ENCODE data around the gene HRH3. TPM values are rescaled to one million over a fixed set of nuclear protein-coding genes. Genes with fewer than 3 reads are reported as not detected.

Gene HRH3
- total RNA-seq, 1 experiment from 2014 or later: not detected

DNA sequence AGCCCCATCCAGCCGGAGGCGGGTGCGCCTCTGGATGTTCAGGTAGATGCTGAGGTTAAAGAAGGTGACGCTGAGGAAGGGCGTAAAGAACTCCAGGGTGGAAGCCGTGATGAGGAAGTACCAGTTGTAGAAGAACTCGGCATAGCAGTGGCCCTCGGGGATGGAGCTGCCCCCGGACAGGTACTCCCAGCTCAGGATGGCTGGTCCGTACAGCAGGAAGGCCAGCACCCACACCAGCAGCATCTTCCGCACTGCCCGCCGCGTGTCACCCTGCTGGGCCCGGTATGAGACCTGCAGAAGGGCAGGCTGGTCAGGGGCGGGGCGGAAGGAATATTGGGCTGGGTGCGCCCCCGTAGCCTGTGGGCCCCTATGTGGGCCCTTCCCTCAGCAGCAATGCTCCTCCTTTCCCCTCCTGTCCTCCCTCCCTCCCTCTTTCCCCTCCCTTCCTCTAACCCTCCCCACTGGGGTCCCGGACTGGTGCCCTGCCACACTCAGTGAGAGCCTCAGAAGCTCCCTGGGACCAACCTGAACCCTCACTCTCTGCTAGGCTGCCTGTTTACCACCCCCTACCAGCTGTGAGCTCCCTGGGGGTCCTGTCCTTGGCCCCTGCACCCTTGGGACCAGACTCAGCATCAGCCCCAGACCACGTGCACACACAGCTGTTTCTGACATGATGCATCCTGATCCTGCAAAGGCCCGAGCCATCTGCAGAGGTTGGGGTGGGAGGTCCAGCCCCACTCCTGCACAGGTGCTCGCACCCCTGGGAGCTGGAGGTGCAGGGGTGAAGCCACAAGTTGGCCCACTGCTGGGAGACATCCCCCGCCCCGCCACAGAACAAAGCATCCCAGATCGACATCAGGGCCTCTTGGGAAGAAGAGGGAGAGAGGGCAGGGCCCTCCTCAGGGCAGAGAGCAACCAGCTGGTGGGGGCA, 3.2 kb downstream of the HRH3 start:
- no peaks in the 10 kb centered on the region for H3K36me3 Mint-ChIP-seq (ENCODE audit: insufficient read depth, unreplicated experiment)
- H3K27ac Mint-ChIP-seq (ENCODE audit: unreplicated experiment): no peak overlapping the region
- Histone ChIP-seq H3K4me1 (peaks cover 26% of the 10 kb centered on the region), H3K9me3 (no peaks in the 10 kb centered on the region), H3K27me3 (replicated peaks; ENCODE audit: control insufficient read depth, insufficient read depth, low read length) (peaks cover 28% of the 10 kb centered on the region), H3K36me3 (ENCODE audit: control insufficient read depth, insufficient read depth, low read length) (no peaks in the 10 kb centered on the region), H3K4me3 (ENCODE audit: low read depth, low read length) (no peak overlapping the region)
- H3K4me1 Mint-ChIP-seq (ENCODE audit: low read depth, unreplicated experiment): no peaks in the 10 kb centered on the region
- no peak for DNase-seq
- no TSS peak for BruUV-seq (replicated peaks)
- H3K4me3 Mint-ChIP-seq (ENCODE audit: unreplicated experiment): no peak overlapping the region
- TF ChIP-seq, protein P1, sequence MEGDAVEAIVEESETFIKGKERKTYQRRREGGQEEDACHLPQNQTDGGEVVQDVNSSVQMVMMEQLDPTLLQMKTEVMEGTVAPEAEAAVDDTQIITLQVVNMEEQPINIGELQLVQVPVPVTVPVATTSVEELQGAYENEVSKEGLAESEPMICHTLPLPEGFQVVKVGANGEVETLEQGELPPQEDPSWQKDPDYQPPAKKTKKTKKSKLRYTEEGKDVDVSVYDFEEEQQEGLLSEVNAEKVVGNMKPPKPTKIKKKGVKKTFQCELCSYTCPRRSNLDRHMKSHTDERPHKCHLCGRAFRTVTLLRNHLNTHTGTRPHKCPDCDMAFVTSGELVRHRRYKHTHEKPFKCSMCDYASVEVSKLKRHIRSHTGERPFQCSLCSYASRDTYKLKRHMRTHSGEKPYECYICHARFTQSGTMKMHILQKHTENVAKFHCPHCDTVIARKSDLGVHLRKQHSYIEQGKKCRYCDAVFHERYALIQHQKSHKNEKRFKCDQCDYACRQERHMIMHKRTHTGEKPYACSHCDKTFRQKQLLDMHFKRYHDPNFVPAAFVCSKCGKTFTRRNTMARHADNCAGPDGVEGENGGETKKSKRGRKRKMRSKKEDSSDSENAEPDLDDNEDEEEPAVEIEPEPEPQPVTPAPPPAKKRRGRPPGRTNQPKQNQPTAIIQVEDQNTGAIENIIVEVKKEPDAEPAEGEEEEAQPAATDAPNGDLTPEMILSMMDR (IDR thresholded peaks at IDR 0.05; ENCODE audit: insufficient read depth in 1 of 2, low read depth in 1 of 2, low read length in 1 of 2, severe bottlenecking in 1 of 2, unreplicated experiment in 1 of 2): no peak
- no peaks in the 10 kb centered on the region for H3K9me3 Mint-ChIP-seq (ENCODE audit: unreplicated experiment)
- CTCF ChIA-PET: no interaction called here
- peaks cover 53% of the 10 kb centered on the region for H3K27me3 Mint-ChIP-seq (ENCODE audit: insufficient read depth, unreplicated experiment)
- intact Hi-C loops (cut with micrococcal nuclease; ENCODE audit: unreplicated experiment): no loop called here
- POLR2A ChIA-PET: no interaction called here

DNA sequence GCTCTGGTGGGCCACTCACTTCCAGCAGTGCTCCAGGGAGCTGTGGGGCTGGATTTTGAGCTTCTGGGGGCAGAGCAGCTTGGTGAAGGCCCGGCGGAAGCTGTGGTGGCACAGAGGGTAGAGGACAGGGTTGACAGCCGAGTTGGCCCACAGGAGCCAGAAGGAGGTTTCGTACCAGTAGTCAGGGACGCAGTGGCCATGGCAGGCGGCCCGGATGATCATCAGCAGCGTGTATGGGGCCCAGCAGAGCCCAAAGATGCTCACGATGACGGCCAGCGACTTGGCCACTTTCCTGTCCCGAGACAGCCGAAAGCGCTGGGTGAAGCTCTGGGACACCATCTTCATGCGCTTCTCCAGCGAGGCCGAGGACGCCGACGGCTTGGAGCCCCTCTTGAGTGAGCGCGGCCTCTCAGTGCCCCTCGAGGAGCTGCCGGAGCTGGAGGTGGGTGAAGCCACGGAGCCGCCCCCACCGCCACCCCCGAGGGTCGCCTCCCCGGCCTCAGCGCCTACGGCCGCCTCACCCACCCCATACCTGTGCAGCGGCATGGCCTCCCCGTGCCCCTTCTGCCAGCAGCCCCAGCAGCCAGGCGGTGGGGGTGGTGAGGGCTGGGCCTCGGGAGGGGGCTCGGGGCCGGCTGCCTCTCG, 4.0 kb downstream of the HRH3 start:
- no peak for DNase-seq
- H3K36me3 ChIP-seq (ENCODE audit: control insufficient read depth, insufficient read depth, low read length): no peaks in the 10 kb centered on the region
- POLR2A ChIA-PET: no interaction called here
- TF ChIP-seq, protein P1 (IDR thresholded peaks at IDR 0.05; ENCODE audit: insufficient read depth in 1 of 2, low read depth in 1 of 2, low read length in 1 of 2, severe bottlenecking in 1 of 2, unreplicated experiment in 1 of 2): no peak
- H3K4me3 ChIP-seq (ENCODE audit: low read depth, low read length): no peak overlapping the region
- no peaks in the 10 kb centered on the region for H3K9me3 Mint-ChIP-seq (ENCODE audit: unreplicated experiment)
- H3K27me3 ChIP-seq (replicated peaks; ENCODE audit: control insufficient read depth, insufficient read depth, low read length): peaks cover 23% of the 10 kb centered on the region
- CTCF ChIA-PET: no interaction called here
- H3K4me1 Mint-ChIP-seq (ENCODE audit: low read depth, unreplicated experiment): no peaks in the 10 kb centered on the region
- peaks cover 22% of the 10 kb centered on the region for H3K4me1 ChIP-seq
- H3K9me3 ChIP-seq: no peaks in the 10 kb centered on the region
- BruUV-seq (replicated peaks): no TSS peak
- H3K36me3 Mint-ChIP-seq (ENCODE audit: insufficient read depth, unreplicated experiment): no peaks in the 10 kb centered on the region
- H3K27ac Mint-ChIP-seq (ENCODE audit: unreplicated experiment): no peak overlapping the region
- peaks cover 48% of the 10 kb centered on the region for H3K27me3 Mint-ChIP-seq (ENCODE audit: insufficient read depth, unreplicated experiment)
- intact Hi-C loops (cut with micrococcal nuclease; ENCODE audit: unreplicated experiment): no loop called here
- H3K4me3 Mint-ChIP-seq (ENCODE audit: unreplicated experiment): no peak overlapping the region

DNA sequence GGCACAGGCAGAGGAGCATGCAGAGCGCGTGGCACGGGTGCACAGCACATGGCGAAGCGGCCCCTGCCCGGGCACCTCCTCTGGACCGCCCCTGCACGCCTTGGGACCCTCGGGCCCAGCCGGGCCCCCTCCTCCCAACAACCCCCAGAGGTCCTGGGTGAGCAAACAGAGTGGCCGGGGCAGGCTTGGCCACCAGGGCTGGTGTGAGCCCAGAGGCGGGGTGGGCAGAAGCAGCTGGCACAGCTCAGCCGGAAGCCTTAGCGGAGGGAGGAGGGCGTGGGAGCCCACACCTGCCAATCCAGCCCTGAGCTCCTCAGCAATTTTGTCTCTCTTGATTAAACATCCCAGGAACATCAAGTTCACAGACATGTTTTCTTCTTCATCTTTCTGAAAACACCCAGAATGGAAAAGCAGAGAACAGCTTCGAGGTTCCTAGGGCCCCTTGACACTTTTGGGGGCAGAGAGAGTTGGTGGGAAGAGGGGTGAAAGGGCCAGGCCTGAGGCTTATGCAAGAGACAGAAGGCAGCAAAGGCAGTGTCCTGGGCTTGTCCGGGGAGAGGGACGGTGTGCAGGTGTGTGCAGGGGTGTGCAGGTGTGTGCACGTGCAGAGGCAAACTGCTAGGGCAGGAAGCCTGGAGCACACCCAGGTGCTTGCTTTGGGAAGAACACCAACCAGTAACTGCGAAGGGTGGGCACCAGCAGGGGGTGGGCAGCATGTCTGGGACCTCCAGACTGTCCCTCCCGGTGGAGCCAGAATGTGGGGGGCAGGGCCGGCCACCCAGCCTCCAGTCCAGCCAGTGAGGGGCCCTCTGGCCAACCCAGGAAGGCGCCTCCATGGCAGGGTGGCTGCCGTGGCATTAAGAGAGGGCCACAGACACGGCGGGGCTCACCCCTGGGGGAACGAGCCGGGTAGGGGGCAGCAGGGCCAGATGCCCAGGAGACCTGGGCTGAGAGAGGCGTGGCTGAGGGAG, 4.8 kb downstream of the HRH3 start:
- Mint-ChIP-seq H3K36me3 (ENCODE audit: insufficient read depth, unreplicated experiment) (no peaks in the 10 kb centered on the region), H3K4me1 (ENCODE audit: low read depth, unreplicated experiment) (no peaks in the 10 kb centered on the region), H3K4me3 (ENCODE audit: unreplicated experiment) (no peak overlapping the region), H3K9me3 (ENCODE audit: unreplicated experiment) (no peaks in the 10 kb centered on the region), H3K27ac (ENCODE audit: unreplicated experiment) (no peak overlapping the region), H3K27me3 (ENCODE audit: insufficient read depth, unreplicated experiment) (peaks cover 42% of the 10 kb centered on the region)
- CTCF ChIA-PET: no interaction called here
- Histone ChIP-seq H3K4me1 (peaks cover 14% of the 10 kb centered on the region), H3K4me3 (ENCODE audit: low read depth, low read length) (no peak overlapping the region), H3K9me3 (no peaks in the 10 kb centered on the region), H3K27me3 (replicated peaks; ENCODE audit: control insufficient read depth, insufficient read depth, low read length) (peaks cover 21% of the 10 kb centered on the region), H3K36me3 (ENCODE audit: control insufficient read depth, insufficient read depth, low read length) (no peaks in the 10 kb centered on the region)
- intact Hi-C loops (cut with micrococcal nuclease; ENCODE audit: unreplicated experiment): no loop called here
- no TSS peak for BruUV-seq (replicated peaks)
- DNase-seq: no peak
- POLR2A ChIA-PET: no interaction called here
- TF ChIP-seq, protein P1 (IDR thresholded peaks at IDR 0.05; ENCODE audit: insufficient read depth in 1 of 2, low read depth in 1 of 2, low read length in 1 of 2, severe bottlenecking in 1 of 2, unreplicated experiment in 1 of 2): no peak

All from Caco-2 (cell line).